Measurements from ENCODE around the gene DNAJC10. TPM values are rescaled to one million over a fixed set of nuclear protein-coding genes. Genes with fewer than 3 reads are reported as not detected.

The DNAJC10 gene
- total RNA-seq, 1 donor from 2014 or later: 110 TPM

GRCh38 chr2:182814380-182814779 is 98.3 kb downstream of the DNAJC10 start:
- no peaks in the 10 kb centered on the region for H3K36me3 Mint-ChIP-seq
- TF ChIP-seq CTCF (conservative IDR thresholded peaks at IDR 0.05): no peak
- no peak for DNase-seq (ENCODE audit: extremely low spot score, unreplicated experiment)
- peaks cover 26% of the 10 kb centered on the region for H3K4me1 Mint-ChIP-seq (ENCODE audit: unreplicated experiment)
- H3K9me3 Mint-ChIP-seq: no peaks in the 10 kb centered on the region
- no peak overlapping the region for H3K4me3 Mint-ChIP-seq
- no peak overlapping the region for H3K27ac Mint-ChIP-seq
- peaks cover 3% of the 10 kb centered on the region for H3K27me3 Mint-ChIP-seq

GRCh38 chr2:182814804-182815203 is 98.7 kb downstream of the DNAJC10 start:
- H3K27me3 Mint-ChIP-seq: peaks cover 3% of the 10 kb centered on the region
- no peak for DNase-seq (ENCODE audit: extremely low spot score, unreplicated experiment)
- H3K36me3 Mint-ChIP-seq: no peaks in the 10 kb centered on the region
- no peaks in the 10 kb centered on the region for H3K9me3 Mint-ChIP-seq
- H3K4me3 Mint-ChIP-seq: no peak overlapping the region
- H3K4me1 Mint-ChIP-seq (ENCODE audit: unreplicated experiment): peaks cover 29% of the 10 kb centered on the region
- TF ChIP-seq CTCF (conservative IDR thresholded peaks at IDR 0.05): no peak
- no peak overlapping the region for H3K27ac Mint-ChIP-seq

- Mint-ChIP-seq H3K27ac (no peak overlapping the region), H3K27me3 (no peaks in the 10 kb centered on the region), H3K36me3 (no peaks in the 10 kb centered on the region)
Measured at GRCh38 chr2:182816866-182817265, 100.8 kb downstream of the DNAJC10 start.

GRCh38 chr2:182817558-182817957 is 101.5 kb downstream of the DNAJC10 start:
- H3K27me3 Mint-ChIP-seq: no peaks in the 10 kb centered on the region
- no peak for DNase-seq (ENCODE audit: extremely low spot score, unreplicated experiment)
- no peak for TF ChIP-seq CTCF (conservative IDR thresholded peaks at IDR 0.05)
- H3K9me3 Mint-ChIP-seq: no peaks in the 10 kb centered on the region
- peaks cover 32% of the 10 kb centered on the region for H3K4me1 Mint-ChIP-seq (ENCODE audit: unreplicated experiment)
- no peaks in the 10 kb centered on the region for H3K36me3 Mint-ChIP-seq
- H3K4me3 Mint-ChIP-seq: no peak overlapping the region
- no peak overlapping the region for H3K27ac Mint-ChIP-seq

More at GRCh38 chr2:182816866-182817265, 100.8 kb downstream of the DNAJC10 start:
- no peak for TF ChIP-seq CTCF (conservative IDR thresholded peaks at IDR 0.05)
- H3K9me3 Mint-ChIP-seq: no peaks in the 10 kb centered on the region
- no peak for DNase-seq (ENCODE audit: extremely low spot score, unreplicated experiment)
- no peak overlapping the region for H3K4me3 Mint-ChIP-seq
- H3K4me1 Mint-ChIP-seq (ENCODE audit: unreplicated experiment): peaks cover 32% of the 10 kb centered on the region

- Mint-ChIP-seq H3K4me1 (ENCODE audit: unreplicated experiment) (peaks cover 40% of the 10 kb centered on the region), H3K9me3 (no peaks in the 10 kb centered on the region), H3K4me3 (no peak overlapping the region), H3K27me3 (peaks cover 2% of the 10 kb centered on the region), H3K27ac (no peak overlapping the region), H3K36me3 (no peaks in the 10 kb centered on the region)
- TF ChIP-seq CTCF (conservative IDR thresholded peaks at IDR 0.05): no peak
- DNase-seq (ENCODE audit: extremely low spot score, unreplicated experiment): no peak
Measured at GRCh38 chr2:182818501-182818900, 102.4 kb downstream of the DNAJC10 start.

- Mint-ChIP-seq H3K27ac (no peak overlapping the region), H3K4me3 (no peak overlapping the region), H3K4me1 (ENCODE audit: unreplicated experiment) (peaks cover 42% of the 10 kb centered on the region), H3K27me3 (peaks cover 3% of the 10 kb centered on the region), H3K36me3 (no peaks in the 10 kb centered on the region), H3K9me3 (no peaks in the 10 kb centered on the region)
- TF ChIP-seq CTCF (conservative IDR thresholded peaks at IDR 0.05): no peak
- DNase-seq (ENCODE audit: extremely low spot score, unreplicated experiment): no peak
Measured at GRCh38 chr2:182818925-182819324, 102.9 kb downstream of the DNAJC10 start.

Measured in type B pancreatic cell (in vitro differentiated cells).